ENCODE results near the gene HIVEP3.

The HIVEP3 gene

GRCh38 chr1:41810446-41810845 lies 108.3 kb downstream of the HIVEP3 start:
- H3K18ac ChIP-seq (ENCODE audit: low read length): no peak overlapping the region
- DNase-seq: peak; percentile 69

GRCh38 chr1:41809692-41810091 lies 109.0 kb downstream of the HIVEP3 start:
- no peak overlapping the region for H2BK5ac ChIP-seq (ENCODE audit: low read length)

More at GRCh38 chr1:41810446-41810845, 108.3 kb downstream of the HIVEP3 start:
- no peak overlapping the region for H2AK5ac ChIP-seq (ENCODE audit: low read length)
- H2BK5ac ChIP-seq (ENCODE audit: low read length): no peak overlapping the region
- no peaks in the 10 kb centered on the region for H3K79me2 ChIP-seq (ENCODE audit: control insufficient read depth, insufficient read depth, low read length)
- H3K4ac ChIP-seq (ENCODE audit: low read depth, low read length): no peak overlapping the region
- H3K27me3 ChIP-seq (ENCODE audit: insufficient read depth, low read length, poor library complexity): no peaks in the 10 kb centered on the region
- no peak overlapping the region for H3K23ac ChIP-seq (ENCODE audit: low read length)
- H2BK120ac ChIP-seq (ENCODE audit: low read depth, low read length): no peak overlapping the region
- H3K4me2 ChIP-seq (ENCODE audit: low read length): no peak overlapping the region
- H4K8ac ChIP-seq (ENCODE audit: low read depth, low read length): no peak overlapping the region
- no peak overlapping the region for H3K27ac ChIP-seq (ENCODE audit: low read depth, low read length)
- no peak overlapping the region for H4K5ac ChIP-seq (ENCODE audit: low read length)
- no peak overlapping the region for H3K4me3 ChIP-seq (ENCODE audit: low read length)
- H3K79me1 ChIP-seq (ENCODE audit: low read length): no peaks in the 10 kb centered on the region
- no peak overlapping the region for H2BK15ac ChIP-seq (replicated peaks; ENCODE audit: low read depth)
- no peak overlapping the region for H3K9ac ChIP-seq (ENCODE audit: low read length)
- H3K56ac ChIP-seq (ENCODE audit: low read length): no peak overlapping the region
- no peaks in the 10 kb centered on the region for H3K36me3 ChIP-seq (ENCODE audit: control insufficient read depth, insufficient read depth, low read length)
- H3K4me1 ChIP-seq (ENCODE audit: control insufficient read depth, low read depth, low read length): no peaks in the 10 kb centered on the region

GRCh38 chr1:41807390-41807789 lies 111.3 kb downstream of the HIVEP3 start:
- Histone ChIP-seq H3K4me3 (ENCODE audit: low read length) (no peak overlapping the region), H2BK120ac (ENCODE audit: low read depth, low read length) (no peak overlapping the region), H4K8ac (ENCODE audit: low read depth, low read length) (no peak overlapping the region), H3K9ac (ENCODE audit: low read length) (no peak overlapping the region), H2BK15ac (replicated peaks; ENCODE audit: low read depth) (no peak overlapping the region), H3K27ac (ENCODE audit: low read depth, low read length) (no peak overlapping the region), H3K79me1 (ENCODE audit: low read length) (no peaks in the 10 kb centered on the region), H3K79me2 (ENCODE audit: control insufficient read depth, insufficient read depth, low read length) (no peaks in the 10 kb centered on the region), H2AK5ac (ENCODE audit: low read length) (no peak overlapping the region), H2BK5ac (ENCODE audit: low read length) (no peak overlapping the region), H4K5ac (ENCODE audit: low read length) (no peak overlapping the region), H3K23ac (ENCODE audit: low read length) (no peak overlapping the region), H3K27me3 (ENCODE audit: insufficient read depth, low read length, poor library complexity) (no peaks in the 10 kb centered on the region), H3K4ac (ENCODE audit: low read depth, low read length) (no peak overlapping the region), H3K56ac (ENCODE audit: low read length) (no peak overlapping the region), H3K4me1 (ENCODE audit: control insufficient read depth, low read depth, low read length) (no peaks in the 10 kb centered on the region), H3K18ac (ENCODE audit: low read length) (no peak overlapping the region), H3K36me3 (ENCODE audit: control insufficient read depth, insufficient read depth, low read length) (no peaks in the 10 kb centered on the region), H3K4me2 (ENCODE audit: low read length) (no peak overlapping the region)
- no CpG with 5 or more reads among the region's 6 CpGs for WGBS (ENCODE audit: extremely low coverage, insufficient coverage, low lambda C conversion rate)
- DNase-seq: no peak

More at GRCh38 chr1:41809692-41810091, 109.0 kb downstream of the HIVEP3 start:
- Histone ChIP-seq H3K4ac (ENCODE audit: low read depth, low read length) (no peak overlapping the region), H3K18ac (ENCODE audit: low read length) (no peak overlapping the region), H3K4me1 (ENCODE audit: control insufficient read depth, low read depth, low read length) (no peaks in the 10 kb centered on the region), H2BK120ac (ENCODE audit: low read depth, low read length) (no peak overlapping the region), H3K23ac (ENCODE audit: low read length) (no peak overlapping the region), H3K56ac (ENCODE audit: low read length) (no peak overlapping the region), H3K36me3 (ENCODE audit: control insufficient read depth, insufficient read depth, low read length) (no peaks in the 10 kb centered on the region), H3K4me2 (ENCODE audit: low read length) (no peak overlapping the region), H3K79me2 (ENCODE audit: control insufficient read depth, insufficient read depth, low read length) (no peaks in the 10 kb centered on the region), H3K27me3 (ENCODE audit: insufficient read depth, low read length, poor library complexity) (no peaks in the 10 kb centered on the region), H3K9ac (ENCODE audit: low read length) (no peak overlapping the region), H3K4me3 (ENCODE audit: low read length) (no peak overlapping the region), H3K27ac (ENCODE audit: low read depth, low read length) (no peak overlapping the region), H4K5ac (ENCODE audit: low read length) (no peak overlapping the region), H2AK5ac (ENCODE audit: low read length) (no peak overlapping the region), H3K79me1 (ENCODE audit: low read length) (no peaks in the 10 kb centered on the region), H4K8ac (ENCODE audit: low read depth, low read length) (no peak overlapping the region), H2BK15ac (replicated peaks; ENCODE audit: low read depth) (no peak overlapping the region)
- WGBS (ENCODE audit: extremely low coverage, insufficient coverage, low lambda C conversion rate): no CpG with 5 or more reads among the region's 3 CpGs
- no peak for DNase-seq

- Histone ChIP-seq H3K79me1 (ENCODE audit: low read length) (no peaks in the 10 kb centered on the region), H3K27ac (ENCODE audit: low read depth, low read length) (no peak overlapping the region), H3K4me1 (ENCODE audit: control insufficient read depth, low read depth, low read length) (no peaks in the 10 kb centered on the region), H2BK15ac (replicated peaks; ENCODE audit: low read depth) (no peak overlapping the region), H2AK5ac (ENCODE audit: low read length) (no peak overlapping the region), H3K79me2 (ENCODE audit: control insufficient read depth, insufficient read depth, low read length) (no peaks in the 10 kb centered on the region), H3K23ac (ENCODE audit: low read length) (no peak overlapping the region), H3K4me2 (ENCODE audit: low read length) (no peak overlapping the region), H3K9ac (ENCODE audit: low read length) (no peak overlapping the region), H3K27me3 (ENCODE audit: insufficient read depth, low read length, poor library complexity) (no peaks in the 10 kb centered on the region), H3K56ac (ENCODE audit: low read length) (no peak overlapping the region), H3K4me3 (ENCODE audit: low read length) (no peak overlapping the region), H2BK5ac (ENCODE audit: low read length) (no peak overlapping the region), H2BK120ac (ENCODE audit: low read depth, low read length) (no peak overlapping the region), H4K5ac (ENCODE audit: low read length) (no peak overlapping the region), H4K8ac (ENCODE audit: low read depth, low read length) (no peak overlapping the region), H3K18ac (ENCODE audit: low read length) (no peak overlapping the region), H3K36me3 (ENCODE audit: control insufficient read depth, insufficient read depth, low read length) (no peaks in the 10 kb centered on the region), H3K4ac (ENCODE audit: low read depth, low read length) (no peak overlapping the region)
- no CpG with 5 or more reads among the region's 17 CpGs for WGBS (ENCODE audit: extremely low coverage, insufficient coverage, low lambda C conversion rate)
- no peak for DNase-seq
These were observed 112.1 kb downstream of the HIVEP3 start for GRCh38 chr1:41806472-41807155.

GRCh38 chr1:41805771-41806471 lies 112.8 kb downstream of the HIVEP3 start:
- Histone ChIP-seq H3K9ac (ENCODE audit: low read length) (no peak overlapping the region), H3K56ac (ENCODE audit: low read length) (no peak overlapping the region), H3K4me3 (ENCODE audit: low read length) (no peak overlapping the region), H4K5ac (ENCODE audit: low read length) (no peak overlapping the region), H3K27ac (ENCODE audit: low read depth, low read length) (no peak overlapping the region), H4K8ac (ENCODE audit: low read depth, low read length) (no peak overlapping the region), H3K4me1 (ENCODE audit: control insufficient read depth, low read depth, low read length) (no peaks in the 10 kb centered on the region), H2AK5ac (ENCODE audit: low read length) (no peak overlapping the region), H3K79me1 (ENCODE audit: low read length) (no peaks in the 10 kb centered on the region), H3K23ac (ENCODE audit: low read length) (no peak overlapping the region), H3K79me2 (ENCODE audit: control insufficient read depth, insufficient read depth, low read length) (no peaks in the 10 kb centered on the region), H3K4ac (ENCODE audit: low read depth, low read length) (no peak overlapping the region), H3K18ac (ENCODE audit: low read length) (no peak overlapping the region), H2BK15ac (replicated peaks; ENCODE audit: low read depth) (no peak overlapping the region), H2BK120ac (ENCODE audit: low read depth, low read length) (no peak overlapping the region), H3K27me3 (ENCODE audit: insufficient read depth, low read length, poor library complexity) (no peaks in the 10 kb centered on the region), H3K36me3 (ENCODE audit: control insufficient read depth, insufficient read depth, low read length) (no peaks in the 10 kb centered on the region), H2BK5ac (ENCODE audit: low read length) (no peak overlapping the region), H3K4me2 (ENCODE audit: low read length) (no peak overlapping the region)
- DNase-seq: no peak
- no CpG with 5 or more reads among the region's 8 CpGs for WGBS (ENCODE audit: extremely low coverage, insufficient coverage, low lambda C conversion rate)
